Adipocyte (in vitro differentiated cells): ENCODE measurements around the gene UTP25.

Source experiments
- DNase-seq: peaks from one replicate; pipeline ENCODE4 v3.0.0-alpha.2; 2015; ENCODE audit warnings: low read depth
- H3K27me3 ChIP-seq: replicated peaks from 2 replicates; pipeline ENCODE4 v1.7.0; 2013; ENCODE audit warnings: mild to moderate bottlenecking, low read length, moderate library complexity; ENCODE audit not compliant: control insufficient read depth, insufficient read depth
- H3K36me3 ChIP-seq: 2 replicates; pipeline ENCODE4 v1.7.0; 2013; ENCODE audit warnings: low read length, mild to moderate bottlenecking, moderate library complexity; ENCODE audit not compliant: control insufficient read depth, insufficient read depth, severe bottlenecking
- H3K4me1 ChIP-seq: 2 replicates; pipeline ENCODE4 v1.7.0; 2013; ENCODE audit warnings: mild to moderate bottlenecking, low read length, moderate library complexity; ENCODE audit not compliant: control insufficient read depth, insufficient read depth
- H3K4me3 ChIP-seq: 2 replicates; pipeline ENCODE4 v1.7.0; 2013; ENCODE audit warnings: mild to moderate bottlenecking, low read length, moderate library complexity
- H3K9ac ChIP-seq: 2 replicates; pipeline ENCODE4 v1.7.0; 2013; ENCODE audit warnings: mild to moderate bottlenecking, low read length, moderate library complexity
- H3K9me3 ChIP-seq: 2 replicates; pipeline ENCODE4 v1.7.0; 2013; ENCODE audit warnings: mild to moderate bottlenecking, low read length, moderate library complexity; ENCODE audit not compliant: control insufficient read depth

UTP25 gene

DNA sequence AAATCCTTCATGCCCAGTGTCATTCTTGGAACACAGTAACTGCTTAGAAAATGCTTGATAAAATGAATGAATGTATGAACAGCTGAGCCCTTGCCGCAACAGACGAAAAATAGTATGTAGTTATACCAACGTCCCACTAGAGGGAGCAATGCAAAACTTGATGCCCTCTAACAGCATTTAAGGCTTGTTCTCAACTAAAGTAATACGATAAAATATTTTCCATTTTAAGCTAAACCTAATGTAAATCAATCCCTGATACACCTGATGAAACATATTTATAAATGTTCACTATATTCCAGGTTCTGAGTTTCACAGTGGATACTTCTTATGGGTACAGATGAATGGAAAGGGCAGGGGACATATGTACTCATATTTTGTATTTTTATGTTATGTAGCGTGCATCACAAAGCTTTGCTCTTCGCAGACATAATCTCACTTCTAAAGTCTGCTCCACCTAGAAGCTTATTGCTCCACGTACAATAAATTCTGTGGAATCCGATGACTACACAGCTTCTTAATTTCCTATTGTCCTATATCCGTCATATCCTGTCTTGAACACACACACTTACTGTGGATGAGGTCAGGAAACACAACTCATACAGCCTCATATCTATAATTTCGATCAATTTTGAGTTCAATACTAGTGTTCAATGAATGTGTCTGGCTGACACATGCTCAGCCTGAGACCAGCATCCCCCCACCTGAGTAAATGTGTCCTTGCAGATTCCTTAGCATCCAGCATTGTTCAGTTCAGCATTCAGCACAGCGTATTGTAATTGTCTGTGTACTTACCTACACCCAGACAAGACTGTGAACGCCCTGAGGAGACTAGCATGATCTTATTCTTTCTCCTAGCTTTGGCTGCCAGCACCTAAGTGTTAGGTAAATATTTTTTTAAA lies 4.4 kb upstream of the UTP25 start:
- Histone ChIP-seq H3K4me1 (peaks cover 16% of the 10 kb centered on the region), H3K4me3 (peak overlapping the region; percentile 59), H3K9me3 (no peaks in the 10 kb centered on the region), H3K36me3 (no peaks in the 10 kb centered on the region), H3K9ac (peak overlapping the region; percentile 53), H3K27me3 (no peaks in the 10 kb centered on the region)
- DNase-seq = peak; percentile 86

DNA sequence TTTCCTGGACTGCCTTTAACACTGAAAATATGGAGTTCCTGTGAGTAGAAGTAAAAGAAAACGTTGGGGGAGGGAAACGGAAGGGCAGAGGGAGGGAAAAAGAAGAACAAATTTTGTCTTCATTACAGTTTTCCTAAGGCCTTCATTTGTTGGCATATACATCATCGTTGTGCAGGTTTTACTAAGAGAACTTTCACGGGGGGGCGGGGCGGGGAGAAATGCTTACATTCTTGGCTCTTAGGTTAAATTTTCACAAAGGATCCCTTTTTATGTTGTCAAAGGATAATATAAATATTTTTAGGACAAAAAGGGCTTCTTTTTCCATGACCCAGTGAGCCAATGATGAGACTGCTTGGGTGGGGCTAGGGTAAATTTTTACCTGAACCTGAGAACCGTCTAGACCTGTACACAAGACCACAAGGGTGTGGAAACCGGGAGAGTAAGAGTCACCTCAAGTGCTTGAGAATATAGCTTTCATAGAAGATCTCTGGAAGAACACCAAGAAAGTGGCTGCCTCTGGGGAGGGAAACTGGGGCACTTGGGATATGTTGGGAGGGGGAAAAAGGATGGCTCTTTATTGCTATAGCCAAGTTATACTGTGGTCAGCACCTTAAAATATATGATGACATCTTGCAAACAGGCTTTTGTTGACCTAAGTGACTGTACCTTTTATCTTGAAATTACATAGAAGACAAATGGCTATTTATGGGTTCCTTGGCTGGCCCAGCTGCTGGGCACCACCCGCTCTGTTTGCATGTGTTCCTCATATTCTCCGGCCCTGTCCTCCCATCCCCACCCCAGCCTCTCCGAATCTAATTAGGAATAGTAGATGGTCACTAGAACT lies 2.0 kb upstream of the UTP25 start:
- Histone ChIP-seq H3K9me3 (no peaks in the 10 kb centered on the region), H3K9ac (no peak overlapping the region), H3K36me3 (peaks cover 3% of the 10 kb centered on the region), H3K27me3 (no peaks in the 10 kb centered on the region), H3K4me3 (no peak overlapping the region), H3K4me1 (peaks cover 31% of the 10 kb centered on the region)
- no peak for DNase-seq

DNA sequence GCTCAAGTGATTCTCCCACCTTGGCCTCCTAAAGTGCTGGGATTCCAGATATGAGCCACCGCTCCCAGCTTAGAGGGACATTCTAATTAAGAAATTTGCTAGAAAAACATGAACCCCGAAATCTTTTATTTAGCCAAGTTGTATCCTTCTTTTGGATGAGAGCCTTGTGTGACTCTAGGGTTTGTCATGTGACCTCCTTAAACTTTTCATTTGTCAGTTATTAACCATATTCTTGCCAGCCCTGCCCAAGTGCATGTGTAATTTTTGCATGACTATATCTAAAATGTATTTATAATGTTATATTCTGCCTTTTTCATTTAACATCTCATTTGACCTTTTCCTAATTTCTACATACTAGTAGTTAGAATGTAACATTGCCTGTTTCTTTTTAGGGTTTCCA lies 1.9 kb downstream of the UTP25 start:
- H3K4me3 ChIP-seq = peak overlapping the region; percentile 98
- H3K4me1 ChIP-seq = peaks cover 45% of the 10 kb centered on the region
- H3K9me3 ChIP-seq = no peaks in the 10 kb centered on the region
- peaks cover 40% of the 10 kb centered on the region for H3K36me3 ChIP-seq
- H3K27me3 ChIP-seq = no peaks in the 10 kb centered on the region
- peak overlapping the region; percentile 61 for H3K9ac ChIP-seq
- no peak for DNase-seq

- Histone ChIP-seq H3K27me3 (no peaks in the 10 kb centered on the region), H3K9me3 (no peaks in the 10 kb centered on the region), H3K4me3 (peak overlapping the region; percentile 98), H3K36me3 (peaks cover 48% of the 10 kb centered on the region), H3K4me1 (peaks cover 55% of the 10 kb centered on the region), H3K9ac (peak overlapping the region; percentile 61)
- DNase-seq = no peak
Observed at GRCh38 chr1:209830722-209831121, 3.0 kb downstream of the UTP25 start.

DNA sequence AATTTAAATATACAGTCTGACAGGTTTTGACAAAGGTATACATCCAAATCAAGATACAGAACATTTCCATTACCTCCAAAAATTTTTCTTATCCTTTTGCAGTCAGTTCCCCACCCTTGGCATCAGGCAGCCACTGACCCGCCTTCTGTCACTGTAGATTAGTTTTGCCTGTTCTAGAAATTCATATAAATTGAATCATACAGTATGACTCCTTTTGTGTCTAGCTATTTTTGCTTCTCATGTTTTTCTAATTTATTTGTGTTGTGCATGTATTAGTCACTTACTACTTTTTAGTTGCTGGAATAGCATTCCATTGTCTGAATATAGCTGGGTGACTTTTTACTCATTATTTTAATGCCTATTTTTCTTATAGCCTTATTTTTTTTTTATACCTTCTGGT lies 3.8 kb downstream of the UTP25 start:
- H3K9ac ChIP-seq = peak overlapping the region; percentile 61
- no peaks in the 10 kb centered on the region for H3K27me3 ChIP-seq
- H3K9me3 ChIP-seq = no peaks in the 10 kb centered on the region
- peak overlapping the region; percentile 98 for H3K4me3 ChIP-seq
- H3K4me1 ChIP-seq = peaks cover 64% of the 10 kb centered on the region
- H3K36me3 ChIP-seq = peaks cover 53% of the 10 kb centered on the region
- peak; percentile 73 for DNase-seq

DNA sequence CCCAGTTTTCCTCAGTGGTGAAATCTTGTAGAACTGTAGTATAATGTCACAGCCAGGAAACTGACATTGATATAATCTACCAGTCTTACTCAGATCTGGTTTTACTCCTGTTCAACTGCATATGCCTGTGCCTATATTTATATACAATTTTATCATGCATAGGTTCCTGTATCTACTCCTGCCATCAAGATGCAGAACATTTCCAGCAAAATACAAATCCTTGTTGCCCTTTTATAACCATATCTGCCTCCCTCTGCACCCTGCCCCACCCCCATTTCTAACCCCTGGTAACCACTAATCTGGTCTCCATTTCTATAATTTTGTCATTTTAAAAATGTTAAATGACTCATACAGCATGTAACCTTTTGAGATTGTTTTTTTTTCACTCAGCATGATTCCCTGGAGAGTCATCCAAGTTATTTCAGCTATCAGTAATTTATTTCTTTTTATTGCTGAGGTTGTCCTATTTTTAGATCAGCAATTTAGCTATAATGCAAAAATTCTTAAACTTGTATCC lies 8.1 kb downstream of the UTP25 start:
- no peaks in the 10 kb centered on the region for H3K9me3 ChIP-seq
- peaks cover 72% of the 10 kb centered on the region for H3K4me1 ChIP-seq
- DNase-seq = peak; percentile 55
- H3K36me3 ChIP-seq = peaks cover 85% of the 10 kb centered on the region
- H3K4me3 ChIP-seq = peak overlapping the region; percentile 50
- peak overlapping the region; percentile 81 for H3K9ac ChIP-seq
- H3K27me3 ChIP-seq = no peaks in the 10 kb centered on the region

- Histone ChIP-seq H3K4me1 (peaks cover 62% of the 10 kb centered on the region), H3K9me3 (no peaks in the 10 kb centered on the region), H3K9ac (no peak overlapping the region), H3K36me3 (peaks cover 87% of the 10 kb centered on the region), H3K4me3 (no peak overlapping the region), H3K27me3 (no peaks in the 10 kb centered on the region)
- no peak for DNase-seq
Observed at GRCh38 chr1:209837671-209838070, 9.9 kb downstream of the UTP25 start.

DNA sequence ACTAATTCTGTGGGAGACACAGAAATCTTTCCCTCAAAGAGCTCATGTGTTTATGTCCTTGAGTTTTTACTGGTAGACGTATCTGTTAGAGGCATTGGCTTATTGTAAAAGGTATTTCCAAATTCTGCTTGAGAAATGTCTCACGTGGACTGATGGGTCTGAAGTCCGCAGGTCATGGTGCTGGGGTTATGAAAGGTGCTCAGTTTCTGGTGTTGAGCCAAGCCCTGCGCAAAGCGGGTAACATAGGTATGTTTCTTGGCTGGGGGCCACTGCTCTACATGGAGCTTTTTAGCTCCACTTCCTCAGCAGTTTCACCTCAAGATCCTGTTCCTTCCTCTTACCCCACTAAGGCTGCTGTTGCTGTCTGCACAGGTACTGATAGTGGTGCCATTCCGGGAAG lies 10.8 kb downstream of the UTP25 start:
- Histone ChIP-seq H3K4me1 (peaks cover 55% of the 10 kb centered on the region), H3K4me3 (no peak overlapping the region), H3K27me3 (no peaks in the 10 kb centered on the region), H3K36me3 (peaks cover 87% of the 10 kb centered on the region), H3K9ac (peak overlapping the region; percentile 76), H3K9me3 (no peaks in the 10 kb centered on the region)
- no peak for DNase-seq

GRCh38 chr1:209839875-209840546 lies 12.2 kb downstream of the UTP25 start:
- peak; percentile 92 for DNase-seq
- peaks cover 83% of the 10 kb centered on the region for H3K36me3 ChIP-seq
- H3K4me3 ChIP-seq = peak overlapping the region; percentile 38
- H3K4me1 ChIP-seq = peaks cover 57% of the 10 kb centered on the region
- H3K27me3 ChIP-seq = no peaks in the 10 kb centered on the region
- no peaks in the 10 kb centered on the region for H3K9me3 ChIP-seq
- H3K9ac ChIP-seq = peak overlapping the region; percentile 76

DNA sequence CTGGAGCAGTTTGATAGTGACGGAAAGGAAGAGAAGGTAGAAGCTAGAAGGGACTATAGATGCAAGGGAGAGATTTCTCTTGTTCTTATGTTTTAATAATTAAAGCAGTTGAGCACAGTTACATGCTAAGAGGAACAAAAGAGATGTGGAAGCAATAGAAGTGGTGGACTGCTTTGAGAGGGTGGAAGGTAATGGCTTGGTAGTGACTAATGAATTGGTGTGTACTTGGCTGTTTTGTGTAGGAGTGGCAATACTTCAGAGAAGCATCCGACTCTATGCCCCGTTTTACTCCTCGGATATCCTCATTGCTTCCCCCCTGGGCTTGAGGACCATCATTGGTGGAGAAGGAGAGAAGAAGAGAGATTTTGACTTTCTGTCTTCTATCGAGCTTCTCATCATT lies 12.8 kb downstream of the UTP25 start:
- no peaks in the 10 kb centered on the region for H3K9me3 ChIP-seq
- H3K9ac ChIP-seq = peak overlapping the region; percentile 76
- H3K4me3 ChIP-seq = peak overlapping the region; percentile 38
- H3K36me3 ChIP-seq = peaks cover 79% of the 10 kb centered on the region
- DNase-seq = no peak
- H3K4me1 ChIP-seq = peaks cover 57% of the 10 kb centered on the region
- no peaks in the 10 kb centered on the region for H3K27me3 ChIP-seq
